Endothelial cell of umbilical vein (primary cell): ENCODE data around the gene SLC38A9. TPM values are rescaled to one million over a fixed set of nuclear protein-coding genes. Genes with fewer than 3 reads are reported as not detected.

ENCODE experiments used
- BruUV-seq: library from RNA; stranded (reverse); fragments of 400-500 nt; replicated peaks from 2 replicates; lab custom pipeline; 2021; lab: Mats Ljungman, UMichigan
- CTCF ChIA-PET: fragments of 300-600, 350-600 bp; sonication (Branson Sonifier 250); formaldehyde crosslinking; loops from one replicate; lab custom pipeline; 2021; ENCODE audit warnings: antibody characterized with exemption, inconsistent platforms; lab: Charles Lee
- POLR2A ChIA-PET: fragments of 300-600, 350-600 bp; sonication (Branson Sonifier 250); formaldehyde crosslinking; loops from one replicate; lab custom pipeline; 2021; ENCODE audit warnings: antibody characterized with exemption, inconsistent platforms; lab: Charles Lee
- DNase-seq: peaks from one replicate; pipeline ENCODE4 v3.0.0-alpha.2; 2011; ENCODE audit warnings: low read depth, low spot score
- FAIRE-seq: peaks from 2 replicates; lab custom pipeline; 2011; peaks lifted over from hg19 to GRCh38; lab: Jason Lieb, UNC
- H2AFZ ChIP-seq: 2 replicates; pipeline ENCODE4 v1.6.0; 2012; ENCODE audit warnings: low read depth, low read length, control low read depth, inconsistent platforms
- H3K27ac ChIP-seq: 2 replicates; pipeline ENCODE4 v1.5.1; 2011; ENCODE audit warnings: low read depth, mild to moderate bottlenecking, control low read depth, low read length, moderate library complexity; ENCODE audit not compliant: insufficient read depth
- H3K27me3 ChIP-seq, 2 experiments: 2 replicates each; pipeline versions ENCODE4 v1.6.0 to v1.6.1; 2011; ENCODE audit warnings: low read length in 2 of 2, mixed read lengths in 1 of 2; ENCODE audit not compliant: control insufficient read depth in 2 of 2, insufficient read depth in 2 of 2
- H3K36me3 ChIP-seq, 2 experiments: 2 replicates in 1 of 2; 3 replicates in 1 of 2; pipeline ENCODE4 v1.5.1; 2011; ENCODE audit warnings: low read length in 2 of 2, mild to moderate bottlenecking in 1 of 2, moderate library complexity in 1 of 2; ENCODE audit not compliant: control insufficient read depth in 2 of 2, insufficient read depth in 2 of 2; ENCODE audit errors: extremely low read depth in 1 of 2
- H3K4me1 ChIP-seq: 3 replicates; pipeline ENCODE4 v1.5.1; 2011; ENCODE audit warnings: mild to moderate bottlenecking, low read length; ENCODE audit not compliant: control insufficient read depth, insufficient read depth; ENCODE audit errors: extremely low read depth
- H3K4me2 ChIP-seq: 2 replicates; pipeline ENCODE4 v1.6.1; 2011; ENCODE audit warnings: low read length, control low read depth, mixed read lengths; ENCODE audit not compliant: insufficient read depth
- H3K4me3 ChIP-seq, 3 experiments: fragments of 200-600 bp in 1 of 3; sonication (generic), shearing (Covaris generic) in 1 of 3; replicated peaks in 1 of 3; 2 replicates each; pipeline ENCODE4 v1.5.1; 2011 to 2016; ENCODE audit warnings: control low read depth in 3 of 3, low read length in 3 of 3, mild to moderate bottlenecking in 2 of 3, inconsistent platforms in 1 of 3, low read depth in 1 of 3, moderate library complexity in 1 of 3; ENCODE audit not compliant: insufficient read depth in 1 of 3
- H3K79me2 ChIP-seq: 2 replicates; pipeline ENCODE4 v1.6.0; 2012; ENCODE audit warnings: low read length, inconsistent platforms; ENCODE audit not compliant: control insufficient read depth, insufficient read depth
- H3K9ac ChIP-seq: replicated peaks from 2 replicates; pipeline ENCODE3; 2011; ENCODE audit warnings: low read length, control low read depth; ENCODE audit not compliant: insufficient read depth; ENCODE audit errors: extremely low read depth
- H3K9me1 ChIP-seq: replicated peaks from 3 replicates; pipeline ENCODE4 v1.6.0; 2011; ENCODE audit warnings: mild to moderate bottlenecking, low read length; ENCODE audit not compliant: control insufficient read depth, insufficient read depth; ENCODE audit errors: extremely low read depth
- H3K9me3 ChIP-seq: replicated peaks from 2 replicates; pipeline ENCODE4 v1.5.1; 2012; ENCODE audit warnings: low read length, inconsistent platforms; ENCODE audit not compliant: control insufficient read depth, insufficient read depth
- H4K20me1 ChIP-seq: replicated peaks from 2 replicates; pipeline ENCODE3; 2011; ENCODE audit warnings: mild to moderate bottlenecking, low read length; ENCODE audit not compliant: control insufficient read depth, insufficient read depth; ENCODE audit errors: extremely low read depth
- CTCF ChIP-seq, 2 donors: IDR thresholded peaks; 1 replicate in 1 of 2; 2 replicates in 1 of 2; pipeline ENCODE4 v1.5.1; 2011; ENCODE audit warnings: low read length in 2 of 2, mild to moderate bottlenecking in 2 of 2, moderate library complexity in 2 of 2, control low read depth in 1 of 2, inconsistent platforms in 1 of 2, low read depth in 1 of 2; ENCODE audit not compliant: insufficient read depth in 1 of 2; ENCODE audit errors: extremely low read depth in 1 of 2
- EZH2 ChIP-seq: IDR thresholded peaks from 2 replicates; pipeline ENCODE4 v1.6.1; 2012; ENCODE audit warnings: borderline replicate concordance, low read depth, mild to moderate bottlenecking, moderate library complexity, low read length, inconsistent platforms; ENCODE audit not compliant: severe bottlenecking
- FOS ChIP-seq: IDR thresholded peaks from 2 replicates; pipeline ENCODE4 v1.6.1; 2011; ENCODE audit warnings: mild to moderate bottlenecking, low read length, moderate library complexity, borderline replicate concordance; ENCODE audit not compliant: insufficient read depth
- GATA2 ChIP-seq: IDR thresholded peaks from 2 replicates; pipeline ENCODE4 v1.7.0; 2011; ENCODE audit warnings: low read depth, mild to moderate bottlenecking, moderate library complexity, mixed read lengths, low read length; ENCODE audit not compliant: insufficient read length, insufficient read depth
- JUN ChIP-seq: IDR thresholded peaks from 2 replicates; pipeline ENCODE4 v1.6.1; 2011; ENCODE audit warnings: borderline replicate concordance, low read depth; ENCODE audit not compliant: insufficient read length, insufficient read depth
- MAX ChIP-seq: IDR thresholded peaks from 2 replicates; pipeline ENCODE4 v1.6.1; 2011; ENCODE audit not compliant: insufficient read depth, insufficient read length
- MYC ChIP-seq: IDR thresholded peaks from one replicate; pipeline ENCODE4 v1.6.1; 2011; ENCODE audit warnings: mild to moderate bottlenecking, low read depth, low read length
- POLR2A ChIP-seq: IDR thresholded peaks from 2 replicates; pipeline ENCODE4 v1.6.1; 2012; ENCODE audit warnings: low read depth, mild to moderate bottlenecking, control low read depth, low read length
- POLR2AphosphoS5 ChIP-seq: IDR thresholded peaks from 2 replicates; pipeline ENCODE4 v1.6.1; 2012; ENCODE audit warnings: low read depth, mild to moderate bottlenecking, control low read depth, low read length, moderate library complexity; ENCODE audit not compliant: insufficient read depth
- dilution Hi-C: fragments of 300-500 bp; cut with MboI; formaldehyde crosslinking; loops from one replicate; pipeline ENCODE4 v1.15.0; 2019; ENCODE audit warnings: low sequenced_read_pairs; ENCODE audit not compliant: extremely low pct_ligation_motif_present
- intact Hi-C: fragments of 100-400 bp; cut with micrococcal nuclease; formaldehyde crosslinking; loops from one replicate; pipeline ENCODE4 v1.10.0; 2022
- polyA plus RNA-seq, 4 experiments: library from polyadenylated mRNA; depleted of rRNA in 3 of 4; stranded (reverse) in 3 of 4; unstranded in 1 of 4; fragments of >200 nt; gene quantifications; 2 replicates each; pipeline versions ENCODE4 v1.2.1 to v1.2.3, GENCODE V29; 2011 to 2012; ENCODE audit warnings: missing spikeins in 1 of 4
- total RNA-seq: library from RNA; stranded (reverse); gene quantifications from 2 replicates; pipeline ENCODE4 v1.2.3, GENCODE V29; 2021

SLC38A9 gene
- total and polyA plus RNA-seq, 2 donors (not counting 3 experiments of a cell fraction or from before 2014, with no cell fraction given): 14.1 to 24.9 TPM

DNA sequence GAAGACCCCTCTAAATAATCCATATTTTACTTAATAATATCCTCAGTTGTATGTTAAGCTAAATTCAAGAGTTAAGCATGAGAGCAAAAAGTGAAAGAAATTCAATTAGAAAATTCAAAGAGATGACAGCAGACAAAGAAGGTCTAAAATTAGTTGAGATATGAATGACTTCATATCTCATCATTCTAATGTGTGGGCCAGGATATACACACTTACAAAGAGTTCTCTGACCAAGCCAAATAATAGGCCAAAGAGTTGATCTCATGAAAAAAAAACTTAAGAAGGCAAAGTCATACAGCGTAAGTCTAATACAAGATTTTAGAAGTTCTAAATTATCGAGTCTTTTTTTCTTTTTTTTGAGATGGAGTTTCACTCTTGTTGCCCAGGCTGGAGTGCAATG is 89.7 kb downstream of the SLC38A9 start:
- no peak for DNase-seq
- no peak for TF ChIP-seq POLR2A
- TF ChIP-seq MAX: no peak
- no peak for TF ChIP-seq FOS
- TF ChIP-seq JUN: no peak
- no peak for TF ChIP-seq CTCF (IDR thresholded peaks at IDR 0.05; ENCODE audit: extremely low read depth in 1 of 2, insufficient read depth in 1 of 2, low read depth in 1 of 2, low read length in 2 of 2)
- TF ChIP-seq GATA2: no peak
- TF ChIP-seq EZH2: no peak
- no peak for TF ChIP-seq POLR2AphosphoS5
- TF ChIP-seq MYC: no peak
- Histone ChIP-seq H3K9ac (no peak overlapping the region), H3K4me2 (no peak overlapping the region), H3K9me1 (no peaks in the 10 kb centered on the region), H3K36me3 (no peaks in the 10 kb centered on the region), H3K79me2 (no peaks in the 10 kb centered on the region), H3K4me1 (no peaks in the 10 kb centered on the region), H3K9me3 (no peaks in the 10 kb centered on the region), H2AFZ (no peak overlapping the region), H3K4me3 (no peak overlapping the region), H4K20me1 (no peaks in the 10 kb centered on the region), H3K27ac (no peak overlapping the region), H3K27me3 (no peaks in the 10 kb centered on the region)
- intact Hi-C loops: no loop called here
- FAIRE-seq: no peak
- ChIA-PET CTCF (no interaction called here), POLR2A (no interaction called here)
- dilution Hi-C loops: no loop called here
- BruUV-seq: no TSS peak
